Duodenal mucosa (tissue), 2 donors: ENCODE data around the gene ADARB1.

Experiments used
- H3K27ac ChIP-seq: one replicate; pipeline ENCODE4 v1.7.0; 2013; ENCODE audit warnings: low read depth, low read length
- H3K27me3 ChIP-seq, 2 donors: one replicate each; pipeline ENCODE4 v1.7.0; 2013; ENCODE audit warnings: low read length in 2 of 2, control low read depth in 1 of 2; ENCODE audit not compliant: insufficient read depth in 2 of 2, control insufficient read depth in 1 of 2
- H3K36me3 ChIP-seq, 2 donors: one replicate each; pipeline ENCODE4 v1.7.0; 2013; ENCODE audit warnings: low read length in 2 of 2, control low read depth in 1 of 2; ENCODE audit not compliant: insufficient read depth in 2 of 2, control insufficient read depth in 1 of 2
- H3K4me1 ChIP-seq, 2 donors: one replicate each; pipeline ENCODE4 v1.7.0; 2013; ENCODE audit warnings: low read length in 2 of 2, control low read depth in 1 of 2; ENCODE audit not compliant: insufficient read depth in 2 of 2, control insufficient read depth in 1 of 2
- H3K4me3 ChIP-seq, 2 donors: one replicate each; pipeline ENCODE4 v1.7.0; 2013; ENCODE audit warnings: low read length in 2 of 2, low read depth in 1 of 2
- H3K9ac ChIP-seq, 2 donors: one replicate each; pipeline ENCODE4 v1.7.0; 2013; ENCODE audit warnings: low read length in 2 of 2, low read depth in 1 of 2
- H3K9me3 ChIP-seq, 2 donors: one replicate each; pipeline ENCODE4 v1.7.0; 2013; ENCODE audit warnings: low read length in 2 of 2, control low read depth in 1 of 2; ENCODE audit not compliant: control insufficient read depth in 1 of 2

ADARB1 gene

DNA sequence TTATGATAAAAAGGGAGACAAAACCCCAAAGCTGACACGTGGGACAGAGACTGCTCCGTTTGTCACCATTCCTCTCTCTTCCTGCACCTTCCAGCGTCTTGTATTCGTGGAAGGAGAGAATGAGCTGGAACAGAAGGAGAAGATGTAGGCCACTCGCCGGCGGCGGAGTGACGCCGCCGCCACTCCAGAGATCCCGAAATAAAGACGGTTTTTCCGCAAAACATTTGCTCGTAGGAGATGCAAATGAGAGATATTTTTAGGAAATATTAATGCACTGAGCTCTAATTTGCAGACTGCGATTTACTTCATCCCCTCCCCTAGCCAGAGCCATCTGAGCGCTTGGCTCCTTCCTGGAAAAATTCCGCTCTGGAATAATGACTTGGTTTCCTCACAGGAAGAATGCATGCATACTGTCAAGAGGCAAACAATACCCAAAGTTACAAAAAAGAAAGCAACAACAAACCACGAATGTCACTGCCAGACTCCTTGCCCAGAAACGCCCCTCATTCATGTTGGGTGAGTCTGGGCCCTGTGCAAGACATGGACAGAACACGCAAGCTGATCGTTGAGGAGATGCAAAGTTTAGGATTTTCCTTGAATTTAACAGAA, 18.0 kb upstream of the ADARB1 start:
- Histone ChIP-seq H3K27me3 (peaks cover 0 to 13% of the 10 kb centered on the region in 2 donors), H3K4me1 (no peaks in the 10 kb centered on the region), H3K9me3 (no peaks in the 10 kb centered on the region), H3K9ac (no peak overlapping the region), H3K36me3 (no peaks in the 10 kb centered on the region), H3K27ac (no peak overlapping the region), H3K4me3 (no peak overlapping the region)

GRCh38 chr21:45056917-45057560, 17.3 kb upstream of the ADARB1 start:
- no peaks in the 10 kb centered on the region for H3K9me3 ChIP-seq
- no peaks in the 10 kb centered on the region for H3K36me3 ChIP-seq
- peaks cover 0 to 16% of the 10 kb centered on the region in 2 donors for H3K27me3 ChIP-seq
- H3K27ac ChIP-seq, result no peak overlapping the region
- no peak overlapping the region for H3K4me3 ChIP-seq
- no peaks in the 10 kb centered on the region for H3K4me1 ChIP-seq
- no peak overlapping the region for H3K9ac ChIP-seq

- no peaks in the 10 kb centered on the region for H3K9me3 ChIP-seq
- no peak overlapping the region for H3K9ac ChIP-seq
- no peak overlapping the region for H3K4me3 ChIP-seq
- peaks cover 0 to 18% of the 10 kb centered on the region in 2 donors for H3K27me3 ChIP-seq
- no peaks in the 10 kb centered on the region for H3K36me3 ChIP-seq
- H3K4me1 ChIP-seq, result no peaks in the 10 kb centered on the region
- H3K27ac ChIP-seq, result no peak overlapping the region
These were observed 16.5 kb upstream of the ADARB1 start for GRCh38 chr21:45057886-45058285.

- H3K27ac ChIP-seq, result no peak overlapping the region
- H3K27me3 ChIP-seq, result peaks cover 0 to 18% of the 10 kb centered on the region in 2 donors
- no peaks in the 10 kb centered on the region for H3K36me3 ChIP-seq
- no peaks in the 10 kb centered on the region for H3K4me1 ChIP-seq
- no peak overlapping the region for H3K9ac ChIP-seq
- no peak overlapping the region for H3K4me3 ChIP-seq
- no peaks in the 10 kb centered on the region for H3K9me3 ChIP-seq
These were observed 15.3 kb upstream of the ADARB1 start for GRCh38 chr21:45059121-45059520.

DNA sequence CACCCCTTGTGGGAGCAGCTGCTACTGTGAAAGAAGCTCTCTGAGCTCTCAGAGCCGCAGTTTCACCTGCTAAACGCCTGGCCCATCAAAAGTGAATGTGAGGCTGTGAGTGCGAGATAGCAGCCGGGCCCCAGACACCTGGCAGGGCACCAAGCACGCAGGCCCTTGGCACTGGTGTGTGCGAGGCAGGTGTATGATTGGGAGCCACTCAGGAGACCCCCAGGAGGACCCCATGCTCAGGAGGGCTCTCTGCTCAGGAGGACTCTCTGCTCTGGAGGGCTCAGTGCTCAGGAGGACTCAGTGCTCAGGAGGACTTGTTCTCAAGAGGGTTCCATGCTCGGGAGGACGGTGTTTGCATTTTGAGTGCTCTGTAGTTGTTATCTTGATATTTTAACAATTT, 14.3 kb upstream of the ADARB1 start:
- H3K9ac ChIP-seq, result no peak overlapping the region
- no peak overlapping the region for H3K27ac ChIP-seq
- no peak overlapping the region for H3K4me3 ChIP-seq
- H3K36me3 ChIP-seq, result no peaks in the 10 kb centered on the region
- peaks cover 0 to 9% of the 10 kb centered on the region in 2 donors for H3K27me3 ChIP-seq
- no peaks in the 10 kb centered on the region for H3K4me1 ChIP-seq
- H3K9me3 ChIP-seq, result no peaks in the 10 kb centered on the region

GRCh38 chr21:45060675-45061311, 13.6 kb upstream of the ADARB1 start:
- no peaks in the 10 kb centered on the region for H3K9me3 ChIP-seq
- no peak overlapping the region for H3K4me3 ChIP-seq

DNA sequence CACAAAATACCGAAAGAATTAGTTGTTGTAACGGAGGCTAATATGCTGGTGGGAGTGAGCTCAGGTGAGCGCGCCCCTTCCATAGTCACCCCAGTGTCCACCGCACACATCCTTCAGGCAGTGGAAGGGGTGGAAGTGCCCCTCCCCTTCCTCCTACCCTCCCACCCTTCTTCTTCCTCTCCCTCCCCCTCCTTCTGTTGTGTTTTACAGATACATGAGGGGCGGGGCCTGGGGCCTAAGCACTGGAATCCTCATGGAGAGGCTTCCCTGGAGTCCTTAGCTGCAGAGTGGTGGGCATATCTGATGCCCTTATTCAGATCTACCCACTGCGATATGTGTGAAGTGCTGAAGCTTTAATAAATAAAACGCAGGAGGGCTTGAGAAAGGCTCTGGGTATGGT, 10.3 kb upstream of the ADARB1 start:
- no peak overlapping the region for H3K4me3 ChIP-seq
- H3K27ac ChIP-seq, result no peak overlapping the region
- no peaks in the 10 kb centered on the region for H3K9me3 ChIP-seq
- peaks cover 0 to 5% of the 10 kb centered on the region in 2 donors for H3K27me3 ChIP-seq
- H3K4me1 ChIP-seq, result no peaks in the 10 kb centered on the region
- no peaks in the 10 kb centered on the region for H3K36me3 ChIP-seq
- no peak overlapping the region for H3K9ac ChIP-seq

More at GRCh38 chr21:45060675-45061311, 13.6 kb upstream of the ADARB1 start:
- no peaks in the 10 kb centered on the region for H3K4me1 ChIP-seq
- no peak overlapping the region for H3K9ac ChIP-seq
- no peak overlapping the region for H3K27ac ChIP-seq
- H3K36me3 ChIP-seq, result no peaks in the 10 kb centered on the region
- H3K27me3 ChIP-seq, result peaks cover 0 to 8% of the 10 kb centered on the region in 2 donors

- no peaks in the 10 kb centered on the region for H3K36me3 ChIP-seq
- no peak overlapping the region for H3K27ac ChIP-seq
- H3K4me1 ChIP-seq, result no peaks in the 10 kb centered on the region
- peaks cover 0 to 5% of the 10 kb centered on the region in 2 donors for H3K27me3 ChIP-seq
- H3K9me3 ChIP-seq, result no peaks in the 10 kb centered on the region
- no peak overlapping the region for H3K4me3 ChIP-seq
- H3K9ac ChIP-seq, result no peak overlapping the region
These were observed 9.6 kb upstream of the ADARB1 start for GRCh38 chr21:45064618-45065399.

DNA sequence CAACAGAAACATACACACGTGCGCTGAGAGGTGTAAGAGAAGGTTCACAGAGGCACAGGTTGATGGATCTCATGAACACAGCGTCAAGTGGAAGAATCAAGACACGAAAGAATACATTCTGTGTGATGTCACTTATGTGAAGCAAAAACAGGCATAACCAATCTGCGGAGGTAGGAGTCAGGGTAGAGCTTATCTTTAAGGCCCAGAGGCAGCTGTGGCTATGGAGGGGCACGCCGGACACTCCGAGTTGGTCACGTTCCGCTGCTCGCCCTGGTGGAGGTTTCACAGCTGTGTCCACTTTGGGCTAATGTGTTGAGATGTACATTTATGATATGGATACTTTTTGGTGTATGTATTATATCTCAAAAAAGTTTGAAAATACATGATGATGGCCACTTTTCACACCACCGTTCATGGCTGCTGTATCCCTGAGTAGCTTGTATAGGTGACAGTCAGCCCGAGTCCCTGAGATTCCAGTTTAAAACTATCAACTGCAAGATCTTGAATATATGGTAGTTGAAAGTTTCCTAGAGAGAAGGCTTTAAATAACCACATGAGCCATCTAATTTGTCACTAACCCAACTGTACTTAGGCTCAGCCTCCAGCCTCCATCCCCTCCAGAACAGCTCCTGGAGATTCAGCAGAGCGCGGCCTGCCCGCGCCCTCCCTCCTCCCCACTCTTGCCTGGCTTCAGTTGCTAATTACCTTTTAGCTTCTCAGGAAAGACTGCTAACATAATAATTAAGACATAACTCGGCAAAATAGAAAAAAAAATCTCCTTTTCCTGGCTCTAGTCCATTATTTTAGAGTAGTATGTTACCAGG, 6.7 kb upstream of the ADARB1 start:
- Histone ChIP-seq H3K36me3 (no peaks in the 10 kb centered on the region), H3K9ac (no peak overlapping the region), H3K9me3 (no peaks in the 10 kb centered on the region), H3K4me3 (no peak overlapping the region), H3K27ac (no peak overlapping the region), H3K27me3 (no peaks in the 10 kb centered on the region), H3K4me1 (no peaks in the 10 kb centered on the region)
